Heart left ventricle (tissue), 13 donors: Measurements from ENCODE around the gene GLT1D1.

ENCODE experiments used
- POLR2A ChIP-seq, 2 donors: fragments of 450-650 bp; IDR thresholded peaks; one replicate each; pipeline ENCODE4 v1.6.1; 2017; ENCODE audit warnings: antibody characterized with exemption in 2 of 2, mild to moderate bottlenecking in 2 of 2, moderate library complexity in 2 of 2
- TF ChIP-seq, protein P1 (sequence below), 12 donors: fragments of 200-600 bp; sonication (generic) in 4 of 12; IDR thresholded peaks; one replicate each; pipeline versions ENCODE4 v1.5.0 to v1.8.0; 2018 to 2022; ENCODE audit warnings: antibody characterized with exemption in 12 of 12, mild to moderate bottlenecking in 5 of 12
- donor health status: ischemic (EF 13 %, LVEDD 7.1; RV severe dilation, severe dysfunction).
- donor health status: DM: no; HTN: yes; CAD: no.
- donor health status: DM: no; HTN: no; CAD: no.
- donor health status: ischemic (EF 25% LVEDD 6.9; RV normal size, moderate dysfunction).
- donor health status: ischemic (EF 25% LVEDD 5.7; RV mildly dilated, moderate dysfunction).
- donor health status: ischemic (EF 35%, LVEDD 5.7; RV mildly dilated, moderate dysfunction).
- donor health status: nonischemic (EF 11% LVEDD 7.7; RV severe dilation, severe dysfunction).
- donor health status: DM: yes; HTN: yes; CAD: no.
- donor health status: PGD.
- donor health status: ischemic (EF 29% LVEDD 5.4; RV normal size, mild dysfunction).
- donor health status: nonischemic (EF 23%, LVEDD 6.1; RV moderate dilation, normal function).

DNA sequence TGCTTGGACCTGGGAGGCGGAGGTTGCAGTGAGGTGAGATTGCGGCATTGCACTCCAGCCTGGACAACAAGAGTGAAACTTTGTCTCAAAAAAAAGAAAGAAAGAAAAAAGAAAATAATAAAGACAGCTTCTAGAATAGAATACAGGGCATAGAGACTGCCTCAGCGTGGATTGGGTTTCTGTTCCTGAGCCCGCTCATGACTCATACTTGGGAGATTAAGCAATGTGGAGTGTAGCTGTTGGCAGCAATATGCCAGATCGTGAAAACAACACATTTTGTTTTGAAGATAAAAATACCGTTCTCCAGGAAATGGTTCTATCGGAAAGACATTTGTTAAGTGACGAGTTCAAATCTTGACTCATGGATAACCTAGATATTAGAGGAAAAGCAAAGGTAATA lies 67.2 kb downstream of the GLT1D1 start:
- TF ChIP-seq, protein P1, sequence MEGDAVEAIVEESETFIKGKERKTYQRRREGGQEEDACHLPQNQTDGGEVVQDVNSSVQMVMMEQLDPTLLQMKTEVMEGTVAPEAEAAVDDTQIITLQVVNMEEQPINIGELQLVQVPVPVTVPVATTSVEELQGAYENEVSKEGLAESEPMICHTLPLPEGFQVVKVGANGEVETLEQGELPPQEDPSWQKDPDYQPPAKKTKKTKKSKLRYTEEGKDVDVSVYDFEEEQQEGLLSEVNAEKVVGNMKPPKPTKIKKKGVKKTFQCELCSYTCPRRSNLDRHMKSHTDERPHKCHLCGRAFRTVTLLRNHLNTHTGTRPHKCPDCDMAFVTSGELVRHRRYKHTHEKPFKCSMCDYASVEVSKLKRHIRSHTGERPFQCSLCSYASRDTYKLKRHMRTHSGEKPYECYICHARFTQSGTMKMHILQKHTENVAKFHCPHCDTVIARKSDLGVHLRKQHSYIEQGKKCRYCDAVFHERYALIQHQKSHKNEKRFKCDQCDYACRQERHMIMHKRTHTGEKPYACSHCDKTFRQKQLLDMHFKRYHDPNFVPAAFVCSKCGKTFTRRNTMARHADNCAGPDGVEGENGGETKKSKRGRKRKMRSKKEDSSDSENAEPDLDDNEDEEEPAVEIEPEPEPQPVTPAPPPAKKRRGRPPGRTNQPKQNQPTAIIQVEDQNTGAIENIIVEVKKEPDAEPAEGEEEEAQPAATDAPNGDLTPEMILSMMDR (IDR thresholded peaks at IDR 0.05): no peak
- no peak for TF ChIP-seq POLR2A (IDR thresholded peaks at IDR 0.05)
